Endothelial cell of umbilical vein (primary cell): ENCODE results near the gene SFTA2. TPM values are rescaled to one million over a fixed set of nuclear protein-coding genes. Genes with fewer than 3 reads are reported as not detected.

ENCODE experiments used
- BruUV-seq: library from RNA; stranded (reverse); fragments of 400-500 nt; replicated peaks from 2 replicates; lab custom pipeline; 2021; lab: Mats Ljungman, UMichigan
- CTCF ChIA-PET: fragments of 300-600, 350-600 bp; sonication (Branson Sonifier 250); formaldehyde crosslinking; loops from one replicate; lab custom pipeline; 2021; ENCODE audit warnings: antibody characterized with exemption, inconsistent platforms; lab: Charles Lee
- POLR2A ChIA-PET: fragments of 300-600, 350-600 bp; sonication (Branson Sonifier 250); formaldehyde crosslinking; loops from one replicate; lab custom pipeline; 2021; ENCODE audit warnings: antibody characterized with exemption, inconsistent platforms; lab: Charles Lee
- DNase-seq: peaks from one replicate; pipeline ENCODE4 v3.0.0-alpha.2; 2011; ENCODE audit warnings: low read depth, low spot score
- FAIRE-seq: peaks from 2 replicates; lab custom pipeline; 2011; peaks lifted over from hg19 to GRCh38; lab: Jason Lieb, UNC
- H2AFZ ChIP-seq: 2 replicates; pipeline ENCODE4 v1.6.0; 2012; ENCODE audit warnings: low read depth, low read length, control low read depth, inconsistent platforms
- H3K27ac ChIP-seq: 2 replicates; pipeline ENCODE4 v1.5.1; 2011; ENCODE audit warnings: low read depth, mild to moderate bottlenecking, control low read depth, low read length, moderate library complexity; ENCODE audit not compliant: insufficient read depth
- H3K27me3 ChIP-seq, 2 experiments: 2 replicates each; pipeline versions ENCODE4 v1.6.0 to v1.6.1; 2011; ENCODE audit warnings: low read length in 2 of 2, mixed read lengths in 1 of 2; ENCODE audit not compliant: control insufficient read depth in 2 of 2, insufficient read depth in 2 of 2
- H3K36me3 ChIP-seq, 2 experiments: 2 replicates in 1 of 2; 3 replicates in 1 of 2; pipeline ENCODE4 v1.5.1; 2011; ENCODE audit warnings: low read length in 2 of 2, mild to moderate bottlenecking in 1 of 2, moderate library complexity in 1 of 2; ENCODE audit not compliant: control insufficient read depth in 2 of 2, insufficient read depth in 2 of 2; ENCODE audit errors: extremely low read depth in 1 of 2
- H3K4me1 ChIP-seq: 3 replicates; pipeline ENCODE4 v1.5.1; 2011; ENCODE audit warnings: mild to moderate bottlenecking, low read length; ENCODE audit not compliant: control insufficient read depth, insufficient read depth; ENCODE audit errors: extremely low read depth
- H3K4me2 ChIP-seq: 2 replicates; pipeline ENCODE4 v1.6.1; 2011; ENCODE audit warnings: low read length, control low read depth, mixed read lengths; ENCODE audit not compliant: insufficient read depth
- H3K4me3 ChIP-seq, 3 experiments: fragments of 200-600 bp in 1 of 3; sonication (generic), shearing (Covaris generic) in 1 of 3; replicated peaks in 1 of 3; 2 replicates each; pipeline ENCODE4 v1.5.1; 2011 to 2016; ENCODE audit warnings: control low read depth in 3 of 3, low read length in 3 of 3, mild to moderate bottlenecking in 2 of 3, inconsistent platforms in 1 of 3, low read depth in 1 of 3, moderate library complexity in 1 of 3; ENCODE audit not compliant: insufficient read depth in 1 of 3
- H3K79me2 ChIP-seq: 2 replicates; pipeline ENCODE4 v1.6.0; 2012; ENCODE audit warnings: low read length, inconsistent platforms; ENCODE audit not compliant: control insufficient read depth, insufficient read depth
- H3K9ac ChIP-seq: replicated peaks from 2 replicates; pipeline ENCODE3; 2011; ENCODE audit warnings: low read length, control low read depth; ENCODE audit not compliant: insufficient read depth; ENCODE audit errors: extremely low read depth
- H3K9me1 ChIP-seq: replicated peaks from 3 replicates; pipeline ENCODE4 v1.6.0; 2011; ENCODE audit warnings: mild to moderate bottlenecking, low read length; ENCODE audit not compliant: control insufficient read depth, insufficient read depth; ENCODE audit errors: extremely low read depth
- H3K9me3 ChIP-seq: replicated peaks from 2 replicates; pipeline ENCODE4 v1.5.1; 2012; ENCODE audit warnings: low read length, inconsistent platforms; ENCODE audit not compliant: control insufficient read depth, insufficient read depth
- H4K20me1 ChIP-seq: replicated peaks from 2 replicates; pipeline ENCODE3; 2011; ENCODE audit warnings: mild to moderate bottlenecking, low read length; ENCODE audit not compliant: control insufficient read depth, insufficient read depth; ENCODE audit errors: extremely low read depth
- CTCF ChIP-seq, 2 donors: IDR thresholded peaks; 1 replicate in 1 of 2; 2 replicates in 1 of 2; pipeline ENCODE4 v1.5.1; 2011; ENCODE audit warnings: low read length in 2 of 2, mild to moderate bottlenecking in 2 of 2, moderate library complexity in 2 of 2, control low read depth in 1 of 2, inconsistent platforms in 1 of 2, low read depth in 1 of 2; ENCODE audit not compliant: insufficient read depth in 1 of 2; ENCODE audit errors: extremely low read depth in 1 of 2
- FOS ChIP-seq: IDR thresholded peaks from 2 replicates; pipeline ENCODE4 v1.6.1; 2011; ENCODE audit warnings: mild to moderate bottlenecking, low read length, moderate library complexity, borderline replicate concordance; ENCODE audit not compliant: insufficient read depth
- GATA2 ChIP-seq: IDR thresholded peaks from 2 replicates; pipeline ENCODE4 v1.7.0; 2011; ENCODE audit warnings: low read depth, mild to moderate bottlenecking, moderate library complexity, mixed read lengths, low read length; ENCODE audit not compliant: insufficient read length, insufficient read depth
- JUN ChIP-seq: IDR thresholded peaks from 2 replicates; pipeline ENCODE4 v1.6.1; 2011; ENCODE audit warnings: borderline replicate concordance, low read depth; ENCODE audit not compliant: insufficient read length, insufficient read depth
- MAX ChIP-seq: IDR thresholded peaks from 2 replicates; pipeline ENCODE4 v1.6.1; 2011; ENCODE audit not compliant: insufficient read depth, insufficient read length
- MYC ChIP-seq: IDR thresholded peaks from one replicate; pipeline ENCODE4 v1.6.1; 2011; ENCODE audit warnings: mild to moderate bottlenecking, low read depth, low read length
- POLR2AphosphoS5 ChIP-seq: IDR thresholded peaks from 2 replicates; pipeline ENCODE4 v1.6.1; 2012; ENCODE audit warnings: low read depth, mild to moderate bottlenecking, control low read depth, low read length, moderate library complexity; ENCODE audit not compliant: insufficient read depth
- dilution Hi-C: fragments of 300-500 bp; cut with MboI; formaldehyde crosslinking; loops from one replicate; pipeline ENCODE4 v1.15.0; 2019; ENCODE audit warnings: low sequenced_read_pairs; ENCODE audit not compliant: extremely low pct_ligation_motif_present
- intact Hi-C: fragments of 100-400 bp; cut with micrococcal nuclease; formaldehyde crosslinking; loops from one replicate; pipeline ENCODE4 v1.10.0; 2022
- polyA plus RNA-seq, 4 experiments: library from polyadenylated mRNA; depleted of rRNA in 3 of 4; stranded (reverse) in 3 of 4; unstranded in 1 of 4; fragments of >200 nt; gene quantifications; 2 replicates each; pipeline versions ENCODE4 v1.2.1 to v1.2.3, GENCODE V29; 2011 to 2012; ENCODE audit warnings: missing spikeins in 1 of 4
- total RNA-seq: library from RNA; stranded (reverse); gene quantifications from 2 replicates; pipeline ENCODE4 v1.2.3, GENCODE V29; 2021

The SFTA2 gene
- total and polyA plus RNA-seq, 2 donors (not counting 3 experiments of a cell fraction or from before 2014, with no cell fraction given): not detected

- no TSS peak for BruUV-seq
- H3K9me1 ChIP-seq: no peaks in the 10 kb centered on the region
- H3K4me2 ChIP-seq: no peak overlapping the region
- H3K27ac ChIP-seq: no peak overlapping the region
- no peak overlapping the region for H2AFZ ChIP-seq
- CTCF ChIA-PET: interaction anchor here (1.0 to 1.7 kb wide), 5 partner anchors 9 to 156 kb away, joined by 3 to 5 read pairs (median 4); partner anchors contain the start of gene MUCL3
- no peaks in the 10 kb centered on the region for H3K9me3 ChIP-seq
- POLR2A ChIA-PET: no interaction called here
- no peaks in the 10 kb centered on the region for H3K4me1 ChIP-seq
- H3K36me3 ChIP-seq: peaks cover 0 to 4% of the 10 kb centered on the region in 2 experiments
- peaks cover 0 to 2% of the 10 kb centered on the region in 2 experiments for H3K27me3 ChIP-seq
- intact Hi-C loops (no loop called here), dilution Hi-C loops (no loop called here)
- no peak overlapping the region for H3K4me3 ChIP-seq
- H3K79me2 ChIP-seq: no peaks in the 10 kb centered on the region
- no peaks in the 10 kb centered on the region for H4K20me1 ChIP-seq
- TF ChIP-seq FOS (no peak), JUN (no peak), POLR2AphosphoS5 (no peak), MYC (no peak), GATA2 (no peak), CTCF (IDR thresholded peaks at IDR 0.05; ENCODE audit: extremely low read depth in 1 of 2, insufficient read depth in 1 of 2, low read depth in 1 of 2, low read length in 2 of 2) (no peak), MAX (no peak)
- FAIRE-seq (no peak), DNase-seq (no peak)
- H3K9ac ChIP-seq: no peak overlapping the region
These were observed 698 bp downstream of the SFTA2 start for GRCh38 chr6:30931272-30931671.
